ENCODE data around the gene ASB15. TPM values are rescaled to one million over a fixed set of nuclear protein-coding genes. Genes with fewer than 3 reads are reported as not detected.
A peak's percentile ranks its signal among the peaks of the same experiment; 100 is the strongest.

The ASB15 gene
- total RNA-seq, 1 experiment from 2014 or later: not detected

DNA sequence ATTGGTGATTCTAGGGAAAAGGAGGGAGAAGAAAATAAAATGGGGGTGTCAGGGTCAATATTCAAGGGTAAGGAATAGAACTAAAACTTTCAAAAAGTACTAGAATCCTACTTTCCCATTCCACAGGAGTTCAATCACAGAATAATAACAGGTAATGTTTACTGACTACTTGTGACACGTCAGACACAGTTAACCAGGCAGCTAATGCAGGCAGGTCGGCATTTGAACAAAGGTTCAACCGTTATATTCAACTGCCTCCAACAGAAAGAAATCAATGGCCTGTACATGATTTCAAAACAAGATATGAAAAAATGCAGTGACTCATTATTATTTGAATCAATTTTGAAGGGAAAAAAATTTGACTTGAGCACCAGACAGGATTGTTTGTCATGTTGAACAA is 3.1 kb downstream of the ASB15 start:
- Histone ChIP-seq H3K27me3 (ENCODE audit: low read length) (no peaks in the 10 kb centered on the region), H3F3A (ENCODE audit: low read length, unreplicated experiment) (no peaks in the 10 kb centered on the region), H3K9me3 (ENCODE audit: low read length) (no peaks in the 10 kb centered on the region), H4K20me1 (ENCODE audit: low read length) (no peaks in the 10 kb centered on the region), H3K36me3 (ENCODE audit: low read depth, low read length) (no peaks in the 10 kb centered on the region), H3K9me2 (replicated peaks; ENCODE audit: low read length) (no peaks in the 10 kb centered on the region), H3K4me3 (ENCODE audit: low read length) (no peak overlapping the region), H3K9ac (ENCODE audit: low read length) (no peak overlapping the region), H3K4me2 (ENCODE audit: low read length) (no peak overlapping the region), H3K79me2 (ENCODE audit: low read length) (no peaks in the 10 kb centered on the region), H3K27ac (ENCODE audit: low read length) (no peak overlapping the region), H3K4me1 (ENCODE audit: insufficient read depth, low read length) (no peaks in the 10 kb centered on the region), H2AFZ (ENCODE audit: low read length) (no peak overlapping the region)
- CTCF ChIA-PET: no interaction called here
- no TSS peak for BruUV-seq (replicated peaks)
- POLR2A ChIA-PET (ENCODE audit: unreplicated experiment): no interaction called here
- DNase-seq: peak; percentile 5
- intact Hi-C loops (cut with micrococcal nuclease): no loop called here
- TF ChIP-seq EZH2phosphoT487 (IDR thresholded peaks at IDR 0.05; ENCODE audit: borderline replicate concordance, low read length): no peak
- TF ChIP-seq, protein P1, sequence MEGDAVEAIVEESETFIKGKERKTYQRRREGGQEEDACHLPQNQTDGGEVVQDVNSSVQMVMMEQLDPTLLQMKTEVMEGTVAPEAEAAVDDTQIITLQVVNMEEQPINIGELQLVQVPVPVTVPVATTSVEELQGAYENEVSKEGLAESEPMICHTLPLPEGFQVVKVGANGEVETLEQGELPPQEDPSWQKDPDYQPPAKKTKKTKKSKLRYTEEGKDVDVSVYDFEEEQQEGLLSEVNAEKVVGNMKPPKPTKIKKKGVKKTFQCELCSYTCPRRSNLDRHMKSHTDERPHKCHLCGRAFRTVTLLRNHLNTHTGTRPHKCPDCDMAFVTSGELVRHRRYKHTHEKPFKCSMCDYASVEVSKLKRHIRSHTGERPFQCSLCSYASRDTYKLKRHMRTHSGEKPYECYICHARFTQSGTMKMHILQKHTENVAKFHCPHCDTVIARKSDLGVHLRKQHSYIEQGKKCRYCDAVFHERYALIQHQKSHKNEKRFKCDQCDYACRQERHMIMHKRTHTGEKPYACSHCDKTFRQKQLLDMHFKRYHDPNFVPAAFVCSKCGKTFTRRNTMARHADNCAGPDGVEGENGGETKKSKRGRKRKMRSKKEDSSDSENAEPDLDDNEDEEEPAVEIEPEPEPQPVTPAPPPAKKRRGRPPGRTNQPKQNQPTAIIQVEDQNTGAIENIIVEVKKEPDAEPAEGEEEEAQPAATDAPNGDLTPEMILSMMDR (conservative IDR thresholded peaks at IDR 0.05; ENCODE audit: low read depth, low read length): no peak
- no peak for ATAC-seq

DNA sequence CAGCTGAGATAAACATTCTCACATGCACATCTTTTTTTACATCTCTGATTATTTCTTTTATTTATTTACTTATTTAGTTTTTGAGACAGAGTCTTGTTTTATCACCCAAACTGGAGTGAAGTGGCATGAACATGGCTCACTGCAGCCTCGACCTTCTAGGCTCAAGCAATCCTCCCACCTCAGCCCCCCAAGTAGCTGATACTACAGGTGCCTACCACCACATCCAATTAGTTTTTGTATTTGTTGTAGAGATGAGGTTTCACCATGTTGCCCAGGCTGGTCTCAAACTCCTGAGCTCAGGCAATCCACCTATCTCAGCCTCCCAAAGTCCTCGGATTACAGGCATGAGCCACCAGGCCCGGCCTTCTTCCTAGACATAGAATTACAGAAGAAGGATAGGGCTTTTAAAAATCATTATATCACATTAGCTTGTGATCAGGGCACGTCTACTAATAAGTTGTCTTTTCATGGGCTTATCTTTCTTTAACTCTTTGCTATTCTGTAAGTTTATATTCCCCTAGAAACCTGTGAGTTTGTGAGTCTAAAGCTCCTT is 5.9 kb downstream of the ASB15 start:
- POLR2A ChIA-PET (ENCODE audit: unreplicated experiment): no interaction called here

More for the DNA sequence above, 5.9 kb downstream of the ASB15 start:
- no peaks in the 10 kb centered on the region for H4K20me1 ChIP-seq (ENCODE audit: low read length)
- no peaks in the 10 kb centered on the region for H3K9me3 ChIP-seq (ENCODE audit: low read length)
- H3K79me2 ChIP-seq (ENCODE audit: low read length): no peaks in the 10 kb centered on the region
- H3K36me3 ChIP-seq (ENCODE audit: low read depth, low read length): no peaks in the 10 kb centered on the region
- DNase-seq: no peak
- ATAC-seq: no peak
- BruUV-seq (replicated peaks): no TSS peak
- CTCF ChIA-PET: no interaction called here
- H3K9ac ChIP-seq (ENCODE audit: low read length): no peak overlapping the region
- H3K27ac ChIP-seq (ENCODE audit: low read length): no peak overlapping the region
- H3K9me2 ChIP-seq (replicated peaks; ENCODE audit: low read length): no peaks in the 10 kb centered on the region
- no peak overlapping the region for H3K4me3 ChIP-seq (ENCODE audit: low read length)
- no peak overlapping the region for H2AFZ ChIP-seq (ENCODE audit: low read length)
- H3K27me3 ChIP-seq (ENCODE audit: low read length): no peaks in the 10 kb centered on the region
- H3F3A ChIP-seq (ENCODE audit: low read length, unreplicated experiment): no peaks in the 10 kb centered on the region
- TF ChIP-seq, protein P1 (conservative IDR thresholded peaks at IDR 0.05; ENCODE audit: low read depth, low read length): no peak
- TF ChIP-seq EZH2phosphoT487 (IDR thresholded peaks at IDR 0.05; ENCODE audit: borderline replicate concordance, low read length) (no peak), EZH2 (IDR thresholded peaks at IDR 0.05; ENCODE audit: low read length, unreplicated experiment) (no peak)
- intact Hi-C loops (cut with micrococcal nuclease): no loop called here
- H3K4me1 ChIP-seq (ENCODE audit: insufficient read depth, low read length): no peaks in the 10 kb centered on the region
- H3K4me2 ChIP-seq (ENCODE audit: low read length): no peak overlapping the region

All from PC-3 (cell line).